NCI-H2107 treated with DMSO at 0.1 percent for 48 hours (cell line): ENCODE results near the gene PPP1R13L.
"Not testable (repeated sequence)": the region's sequence is repeated elsewhere in the genome, so short reads cannot be mapped to it uniquely, and the experiment has no call there.

ENCODE experiments used
- DNase-seq: peaks from one replicate; lab custom pipeline; 2025; ENCODE audit not compliant: unreplicated experiment; lab: John Stamatoyannopoulos, UW

The PPP1R13L gene

GRCh38 chr19:45431008-45431407, 26.1 kb upstream of the PPP1R13L start:
- not testable (repeated sequence) for DNase-seq

GRCh38 chr19:45429896-45430295, 25.0 kb upstream of the PPP1R13L start:
- not testable (repeated sequence) for DNase-seq

GRCh38 chr19:45428384-45429231, 23.7 kb upstream of the PPP1R13L start:
- no peak for DNase-seq

GRCh38 chr19:45424191-45425058, 19.6 kb upstream of the PPP1R13L start:
- no peak for DNase-seq

GRCh38 chr19:45423589-45424190, 18.8 kb upstream of the PPP1R13L start, which contains the start of gene ERCC1:
ERCC1 (minus strand) TSS chr19:45423917; CDS start chr19:45423374, 543 bp downstream.
- DNase-seq: peak; percentile 91

- DNase-seq: no peak
These were observed 18.2 kb upstream of the PPP1R13L start for GRCh38 chr19:45423033-45423588.

- no peak for DNase-seq
These were observed 17.2 kb upstream of the PPP1R13L start for GRCh38 chr19:45421947-45422498.

GRCh38 chr19:45420871-45421270, 16.0 kb upstream of the PPP1R13L start:
- DNase-seq: no peak

GRCh38 chr19:45420356-45420755, 15.5 kb upstream of the PPP1R13L start:
- DNase-seq: no peak

GRCh38 chr19:45419895-45420294, 15.0 kb upstream of the PPP1R13L start:
- DNase-seq: no peak

- DNase-seq: no peak
These were observed 14.5 kb upstream of the PPP1R13L start for GRCh38 chr19:45419396-45419795.

- no peak for DNase-seq
These were observed 13.9 kb upstream of the PPP1R13L start for GRCh38 chr19:45418802-45419201.

- no peak for DNase-seq
These were observed 12.3 kb upstream of the PPP1R13L start for GRCh38 chr19:45417151-45417550.

GRCh38 chr19:45414468-45414867, 9.6 kb upstream of the PPP1R13L start:
- DNase-seq: no peak

- DNase-seq: no peak
These were observed 8.6 kb upstream of the PPP1R13L start for GRCh38 chr19:45413497-45413896.

GRCh38 chr19:45410330-45410729, 5.5 kb upstream of the PPP1R13L start:
- not testable (repeated sequence) for DNase-seq

- DNase-seq: no peak
These were observed 4.7 kb upstream of the PPP1R13L start for GRCh38 chr19:45409557-45409920.

- DNase-seq: no peak
These were observed 4.1 kb upstream of the PPP1R13L start for GRCh38 chr19:45408830-45409556.

- no peak for DNase-seq
These were observed 3.3 kb upstream of the PPP1R13L start for GRCh38 chr19:45408121-45408520.

- DNase-seq: not testable (repeated sequence)
These were observed 2.7 kb upstream of the PPP1R13L start for GRCh38 chr19:45407585-45407984.
